Gastrocnemius medialis (tissue), 4 donors: ENCODE data around the gene CACNB1.

Experiments used
- POLR2A ChIP-seq, 2 donors: fragments of 450-650 bp; IDR thresholded peaks; one replicate each; pipeline ENCODE4 v1.6.1; 2017; ENCODE audit warnings: antibody characterized with exemption in 2 of 2, mild to moderate bottlenecking in 2 of 2, moderate library complexity in 2 of 2
- TF ChIP-seq, protein P1 (sequence below), 5 experiments: fragments of 450-650 bp in 3 of 5; fragments of 200-600 bp in 2 of 5; sonication (generic) in 2 of 5; IDR thresholded peaks in 4 of 5; conservative IDR thresholded peaks in 1 of 5; 1 replicate in 4 of 5; 2 replicates in 1 of 5; pipeline ENCODE4 v1.5.1; 2016 to 2019; ENCODE audit warnings: antibody characterized with exemption in 5 of 5, mild to moderate bottlenecking in 3 of 5, moderate library complexity in 3 of 5

DNA sequence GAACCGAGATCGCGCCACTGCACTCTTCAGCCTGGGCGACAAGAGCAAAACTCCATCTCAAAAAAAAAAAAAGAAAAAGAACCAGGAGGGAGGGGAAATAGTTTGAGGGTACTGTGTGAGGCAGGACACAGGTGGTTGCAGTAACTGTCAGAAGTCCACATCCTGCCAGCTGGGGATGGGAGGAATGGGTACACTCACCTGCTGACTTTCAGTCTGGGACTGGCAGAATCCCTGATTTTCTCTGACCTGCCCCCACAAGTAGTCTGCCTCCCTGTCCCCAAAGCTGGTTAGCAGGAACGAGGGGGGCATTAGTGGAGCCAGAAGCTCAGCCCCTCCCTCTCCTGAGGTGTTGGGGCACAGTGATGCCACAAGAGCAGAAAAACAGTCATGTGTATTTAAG, 24.4 kb downstream of the CACNB1 start:
- TF ChIP-seq, protein P1, sequence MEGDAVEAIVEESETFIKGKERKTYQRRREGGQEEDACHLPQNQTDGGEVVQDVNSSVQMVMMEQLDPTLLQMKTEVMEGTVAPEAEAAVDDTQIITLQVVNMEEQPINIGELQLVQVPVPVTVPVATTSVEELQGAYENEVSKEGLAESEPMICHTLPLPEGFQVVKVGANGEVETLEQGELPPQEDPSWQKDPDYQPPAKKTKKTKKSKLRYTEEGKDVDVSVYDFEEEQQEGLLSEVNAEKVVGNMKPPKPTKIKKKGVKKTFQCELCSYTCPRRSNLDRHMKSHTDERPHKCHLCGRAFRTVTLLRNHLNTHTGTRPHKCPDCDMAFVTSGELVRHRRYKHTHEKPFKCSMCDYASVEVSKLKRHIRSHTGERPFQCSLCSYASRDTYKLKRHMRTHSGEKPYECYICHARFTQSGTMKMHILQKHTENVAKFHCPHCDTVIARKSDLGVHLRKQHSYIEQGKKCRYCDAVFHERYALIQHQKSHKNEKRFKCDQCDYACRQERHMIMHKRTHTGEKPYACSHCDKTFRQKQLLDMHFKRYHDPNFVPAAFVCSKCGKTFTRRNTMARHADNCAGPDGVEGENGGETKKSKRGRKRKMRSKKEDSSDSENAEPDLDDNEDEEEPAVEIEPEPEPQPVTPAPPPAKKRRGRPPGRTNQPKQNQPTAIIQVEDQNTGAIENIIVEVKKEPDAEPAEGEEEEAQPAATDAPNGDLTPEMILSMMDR (IDR thresholded peaks at IDR 0.05 in 4 of 5, conservative IDR thresholded peaks at IDR 0.05 in 1 of 5) = no peak
- TF ChIP-seq POLR2A (IDR thresholded peaks at IDR 0.05) = no peak
